SIG-M5 treated with dmso at 0.1 percent for 504 hours (cell line): ENCODE data around the gene AMOT.

ENCODE experiments used
- DNase-seq: peaks from one replicate; lab custom pipeline; 2025; ENCODE audit not compliant: unreplicated experiment; lab: John Stamatoyannopoulos, UW

AMOT gene

GRCh38 chrX:112800971-112801775 is 39.5 kb downstream of the AMOT start:
- no peak for DNase-seq

DNA sequence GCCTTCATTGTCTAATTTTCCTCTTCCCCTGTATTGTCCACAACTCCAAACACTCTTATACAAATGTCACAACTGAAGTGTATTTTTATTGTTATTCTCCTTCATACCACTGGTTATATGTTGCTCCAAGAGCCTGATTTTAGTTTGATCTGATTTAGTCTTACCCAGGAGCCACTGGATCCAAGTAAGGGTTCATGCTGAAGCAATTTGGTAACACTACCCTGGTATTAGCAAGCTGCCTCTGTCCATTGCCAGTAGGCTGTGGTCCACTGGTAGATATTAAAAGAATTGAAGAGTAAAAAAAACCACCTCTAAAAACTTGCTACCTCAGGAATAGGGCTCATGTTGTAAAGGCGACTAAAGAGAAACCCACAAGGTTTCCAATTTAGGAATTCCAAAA is 41.2 kb downstream of the AMOT start:
- DNase-seq, result no peak

- no peak for DNase-seq
Measured at GRCh38 chrX:112798736-112799135, 41.9 kb downstream of the AMOT start.

- DNase-seq, result no peak
Measured at GRCh38 chrX:112789931-112790330, 50.7 kb downstream of the AMOT start.

DNA sequence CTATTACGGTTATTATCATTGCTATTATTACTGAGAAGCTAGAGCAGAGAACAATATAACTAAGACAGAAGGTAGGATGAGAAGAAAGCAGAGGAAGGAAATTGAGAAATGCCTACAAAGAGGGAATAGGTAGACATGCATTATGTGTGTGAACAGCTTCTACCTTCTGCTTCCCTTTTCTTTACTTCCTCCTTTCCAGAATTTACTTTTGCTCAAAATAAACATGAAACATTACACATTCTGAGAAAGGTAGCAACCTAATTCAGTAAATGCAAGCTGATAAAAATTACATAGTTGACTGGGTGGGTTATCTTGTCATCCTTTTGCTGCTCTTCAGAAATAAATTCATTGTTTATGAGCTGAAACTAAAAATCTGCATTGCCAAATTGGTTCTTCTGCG is 54.6 kb downstream of the AMOT start:
- no peak for DNase-seq

DNA sequence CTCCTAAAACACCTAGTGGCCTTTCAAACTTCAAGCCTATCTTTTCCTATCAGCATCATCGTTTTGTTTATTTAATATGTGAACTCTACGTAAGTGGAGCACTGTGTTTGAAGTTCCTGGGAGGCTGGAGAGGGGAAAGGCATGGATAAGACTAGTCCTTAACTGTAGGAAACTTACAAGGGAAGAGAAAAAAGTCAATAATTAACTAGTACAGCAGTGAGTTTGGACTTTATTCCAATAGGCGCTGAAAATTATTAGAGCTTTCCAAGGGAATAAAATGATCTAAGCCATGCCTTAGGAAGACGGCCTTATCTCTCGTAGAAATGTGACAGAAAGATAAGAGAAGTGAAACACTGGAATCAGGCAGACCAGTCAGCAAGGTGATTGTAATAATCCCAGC is 55.3 kb downstream of the AMOT start:
- no peak for DNase-seq

DNA sequence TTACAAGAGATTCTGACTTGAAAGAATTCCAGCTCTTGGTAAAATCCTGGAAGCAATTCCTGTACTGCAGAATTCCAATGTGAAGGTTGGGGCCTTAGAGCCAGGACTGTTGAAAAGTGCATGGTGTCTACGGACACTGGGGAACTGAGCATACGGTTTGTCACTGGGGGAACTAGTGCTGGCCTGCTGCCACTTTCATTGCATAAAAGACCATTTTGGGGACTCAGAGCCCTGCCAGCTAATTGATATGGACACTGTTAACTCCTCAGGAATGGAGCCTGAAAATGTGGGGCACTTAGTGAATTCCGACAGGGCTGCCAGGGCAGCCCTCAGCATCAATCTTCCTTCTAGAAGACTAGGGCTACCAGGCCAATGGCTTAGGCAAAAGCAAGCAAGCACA is 55.9 kb downstream of the AMOT start:
- no peak for DNase-seq

DNA sequence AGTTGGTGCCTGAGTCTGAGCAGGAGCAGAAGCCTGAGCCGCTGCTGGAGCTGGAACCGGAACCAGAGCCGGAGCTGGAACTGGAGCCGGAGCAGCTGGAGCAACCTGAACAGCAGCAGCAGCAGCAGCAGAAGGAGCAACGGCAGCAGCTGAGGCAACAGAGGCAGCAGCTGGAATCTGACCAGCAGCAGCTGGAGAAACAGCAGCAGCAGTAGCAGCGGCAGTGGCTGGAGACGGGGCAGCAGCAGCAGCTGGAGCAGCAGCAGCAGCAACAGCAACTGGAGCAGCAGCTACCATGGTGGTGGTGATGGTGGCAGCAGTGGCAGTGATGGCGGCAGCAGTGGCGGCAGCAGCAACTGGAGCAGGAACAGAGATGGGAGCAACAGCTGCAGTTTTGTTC is 61.5 kb downstream of the AMOT start:
- no peak for DNase-seq

DNA sequence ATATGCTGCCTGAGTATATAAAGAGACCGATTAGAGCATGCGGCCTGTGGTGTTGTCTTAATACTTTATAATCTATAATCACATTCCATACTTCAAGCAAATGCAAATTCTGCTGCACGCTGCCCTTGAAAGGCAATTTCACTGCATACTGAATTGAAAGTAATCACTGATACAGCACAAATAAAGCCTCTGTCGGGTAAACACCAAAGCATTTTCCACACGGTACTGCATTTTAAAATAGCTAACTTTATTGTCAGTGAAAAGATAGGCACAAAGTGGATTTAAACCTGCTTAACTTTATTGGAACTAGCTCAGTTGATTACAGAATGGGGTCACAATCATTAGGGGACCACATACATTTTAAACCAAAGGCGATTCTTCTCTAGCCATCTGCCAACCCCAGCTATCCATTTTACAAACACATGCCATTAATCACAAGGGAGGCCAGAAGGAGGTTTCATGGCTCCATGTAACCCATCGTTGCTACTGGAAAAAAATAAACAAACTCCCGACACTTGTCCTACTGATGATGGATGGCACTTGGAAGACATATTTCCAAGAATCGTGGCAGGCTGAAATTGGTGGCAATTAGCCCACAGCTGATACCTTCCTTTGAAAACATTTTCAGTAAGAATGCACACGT is 65.9 kb downstream of the AMOT start:
- DNase-seq, result no peak

DNA sequence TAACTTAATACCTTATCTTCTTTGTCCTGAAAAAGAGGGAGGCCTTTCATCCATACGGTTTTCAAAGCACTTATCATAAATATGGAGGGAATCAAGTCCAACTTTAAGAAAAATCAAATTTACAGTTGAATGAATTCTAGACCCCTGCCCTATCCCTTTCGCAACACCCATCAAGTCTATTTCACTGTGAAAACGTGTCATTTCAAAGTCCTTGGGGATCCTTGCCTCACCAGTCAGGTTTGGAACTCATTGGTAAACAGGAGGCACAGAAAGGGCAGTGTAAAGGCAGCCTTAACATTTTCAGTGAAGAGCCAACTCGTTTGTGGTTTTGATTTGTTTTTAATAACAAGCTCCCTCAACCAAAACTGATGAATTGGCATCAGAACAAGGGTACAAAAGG is 66.5 kb downstream of the AMOT start:
- no peak for DNase-seq

DNA sequence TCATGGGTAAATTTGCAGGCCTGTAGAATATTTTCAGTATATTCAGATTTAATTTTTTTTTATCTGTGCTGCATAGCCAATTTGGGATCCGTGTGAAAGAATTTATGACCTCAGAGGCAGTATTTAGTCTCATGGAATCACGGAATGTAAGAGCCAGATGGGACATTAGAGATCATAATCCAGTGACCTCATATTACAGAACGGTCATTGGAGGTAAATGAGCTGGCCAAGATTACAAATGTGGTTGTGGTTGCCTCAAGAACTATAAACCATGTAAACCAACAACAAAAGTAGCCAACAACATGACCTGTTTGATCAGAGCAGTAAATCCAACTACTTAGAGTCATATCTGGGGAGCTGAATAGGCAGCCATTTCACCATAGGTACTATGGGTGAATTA is 71.6 kb downstream of the AMOT start:
- no peak for DNase-seq

DNA sequence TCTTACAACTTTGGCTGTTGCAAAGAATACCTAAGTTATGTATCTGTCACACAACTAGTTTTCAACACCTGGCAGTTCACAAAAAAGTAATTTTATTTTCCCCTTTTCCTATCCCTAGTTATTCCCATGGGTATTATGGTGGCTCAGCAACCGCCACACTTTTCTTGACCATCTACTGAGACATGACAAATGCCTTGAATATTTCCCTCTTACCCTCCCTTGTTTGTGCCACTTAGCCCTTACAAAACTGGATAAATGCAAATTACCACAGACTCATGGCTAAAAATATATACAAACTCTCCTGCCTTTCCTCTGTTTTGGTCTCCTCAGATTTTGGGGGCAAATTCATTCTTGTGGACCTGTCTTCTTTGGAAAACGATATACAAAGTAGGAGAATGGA is 72.1 kb downstream of the AMOT start:
- DNase-seq, result no peak

DNA sequence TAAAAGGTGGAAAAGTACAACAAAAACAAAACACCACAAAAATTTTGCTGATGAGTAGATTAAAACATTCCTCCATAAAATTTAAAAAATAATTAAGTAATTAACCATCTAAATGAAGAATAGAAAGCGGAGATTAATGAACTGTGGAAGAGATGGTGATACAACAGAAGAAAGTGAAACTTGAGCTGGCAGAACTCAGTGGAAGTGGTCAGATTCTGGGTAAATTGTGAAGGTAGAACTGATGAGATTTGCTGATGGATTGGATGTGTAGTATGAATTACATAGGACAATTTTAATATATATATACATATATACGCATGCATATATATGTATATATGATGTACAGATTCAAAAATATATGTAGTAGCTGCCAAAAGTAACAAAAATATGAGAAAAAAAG is 73.9 kb downstream of the AMOT start:
- DNase-seq, result no peak

DNA sequence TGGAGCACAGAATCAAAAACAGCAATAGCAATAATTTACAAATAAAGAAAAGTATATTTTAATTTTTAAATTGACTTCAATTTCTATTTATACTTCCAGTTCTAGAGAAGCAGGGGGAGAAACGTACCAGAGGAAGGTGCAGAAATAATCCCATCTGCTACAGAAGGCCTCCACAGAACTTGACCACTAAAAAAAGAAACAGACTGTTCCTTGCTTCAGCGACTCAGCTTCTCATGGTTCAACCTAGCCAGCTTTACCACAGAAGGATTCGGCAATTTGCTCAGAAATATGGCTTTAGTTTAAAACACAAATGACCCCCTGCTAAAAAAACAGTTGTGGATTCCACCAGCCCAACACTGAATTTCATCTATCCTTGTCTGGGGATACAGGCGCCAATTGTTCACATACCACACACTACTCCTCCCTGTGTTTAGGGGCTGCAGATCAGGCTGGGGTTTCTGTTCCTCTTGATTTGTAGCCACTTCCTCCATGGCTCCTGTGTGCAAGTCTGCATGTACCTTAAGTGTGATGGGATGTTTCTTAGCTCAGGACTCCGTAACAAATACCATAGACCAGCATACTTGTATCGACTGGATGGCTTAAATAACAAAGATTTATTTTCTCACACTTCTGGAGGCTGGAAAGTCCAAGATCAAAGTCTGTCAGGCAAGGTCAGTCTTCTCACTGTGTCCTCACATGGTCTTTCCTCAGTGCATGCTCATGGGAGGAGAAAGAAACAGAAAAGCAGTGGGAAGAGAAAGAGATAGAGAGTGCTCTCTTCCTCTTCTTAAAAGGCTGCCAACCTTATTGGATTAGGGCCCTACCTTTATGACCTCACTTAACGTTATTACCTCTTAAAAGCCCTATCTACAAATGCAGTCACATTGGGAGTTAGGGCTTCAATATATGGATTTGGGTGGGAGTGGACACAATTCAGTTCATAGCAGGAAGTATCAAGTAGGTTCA is 79.1 kb downstream of the AMOT start:
- DNase-seq, result peak; percentile 11

- DNase-seq, result no peak
Measured at GRCh38 chrX:112760697-112761096, 79.9 kb downstream of the AMOT start.

GRCh38 chrX:112759966-112760365 is 80.7 kb downstream of the AMOT start:
- DNase-seq, result no peak

DNA sequence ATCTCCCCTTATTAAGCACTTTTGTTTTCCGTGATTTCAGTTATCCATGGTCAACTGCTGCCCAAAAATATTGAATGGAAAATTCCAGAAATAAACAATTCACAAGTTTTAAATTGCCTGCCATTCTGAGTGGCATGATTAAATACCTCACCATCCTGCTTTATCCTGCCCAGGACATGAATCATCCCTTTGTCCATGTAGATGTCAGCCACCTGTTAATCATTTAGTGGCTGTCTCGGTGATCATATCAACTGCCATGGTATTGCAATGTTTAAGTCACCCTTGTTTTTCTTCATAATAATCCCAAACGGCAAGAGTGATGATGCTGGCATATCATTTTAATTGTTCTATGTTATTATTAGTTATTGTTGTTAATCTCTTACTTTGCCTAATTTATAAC is 81.1 kb downstream of the AMOT start:
- no peak for DNase-seq

- no peak for DNase-seq
Measured at GRCh38 chrX:112757946-112758345, 82.7 kb downstream of the AMOT start.

DNA sequence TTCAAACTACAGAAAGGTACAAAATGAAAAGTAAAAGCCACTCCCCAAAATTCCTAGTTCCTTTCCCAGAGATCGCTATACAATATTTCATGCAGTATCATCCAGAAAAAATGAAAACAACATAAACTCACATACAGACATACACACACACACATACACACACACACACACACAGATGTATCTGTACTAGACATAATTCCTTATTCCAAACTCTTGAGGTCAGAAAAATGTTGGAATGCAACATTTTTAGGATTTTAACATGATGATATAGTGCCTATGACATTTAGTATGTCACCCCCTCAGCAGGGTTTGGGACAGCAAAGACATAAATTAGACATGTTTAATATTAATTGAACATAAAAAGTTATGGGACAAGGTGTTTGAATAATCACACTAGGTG is 87.5 kb downstream of the AMOT start:
- DNase-seq, result no peak

GRCh38 chrX:112751076-112751475 is 89.6 kb downstream of the AMOT start:
- DNase-seq, result no peak

DNA sequence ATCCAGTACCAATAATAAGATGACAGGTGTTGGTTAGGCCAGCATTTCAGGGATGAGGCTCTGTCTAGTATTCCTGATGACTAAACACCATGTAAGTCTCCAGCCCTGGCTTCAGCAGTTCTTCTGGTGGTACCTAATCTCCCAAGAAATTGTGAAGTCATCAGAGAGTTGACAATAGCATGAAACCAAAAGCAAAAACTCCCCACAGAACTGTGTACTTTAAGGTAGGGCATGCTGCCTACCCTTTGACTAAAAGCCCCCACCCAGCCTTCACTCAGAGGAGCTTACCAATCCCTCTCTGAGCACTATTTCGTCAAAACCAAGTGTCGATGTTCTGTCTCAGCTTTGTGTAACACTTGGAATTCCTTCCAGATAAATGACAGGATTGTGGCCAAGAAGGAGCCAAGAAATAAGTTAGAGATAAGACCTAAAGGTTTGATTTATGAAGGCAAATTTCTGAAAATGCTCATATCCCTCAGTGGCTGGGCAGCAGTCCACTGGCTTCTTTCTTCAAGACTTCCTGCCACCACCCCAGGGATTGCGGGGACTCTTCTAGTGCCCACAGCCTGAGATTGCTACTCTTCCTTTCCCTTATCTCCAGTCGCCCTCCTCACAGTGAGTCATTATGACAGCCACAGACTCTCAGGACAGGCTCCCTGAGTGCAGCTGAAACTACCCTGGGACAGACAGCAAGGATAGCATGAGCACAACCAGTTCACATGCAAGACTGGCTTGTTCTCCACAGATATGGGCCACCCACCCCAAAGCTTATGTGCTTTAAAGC is 93.6 kb downstream of the AMOT start:
- DNase-seq, result no peak
